NCI-H2171 treated with DMSO at 0.1 percent for 48 hours (cell line): ENCODE measurements around the gene XYLT1.

Experiments
- DNase-seq: peaks from one replicate; lab custom pipeline; 2025; lab: John Stamatoyannopoulos, UW

XYLT1 gene

GRCh38 chr16:17145029-17145428, 325.7 kb downstream of the XYLT1 start:
- DNase-seq, result no peak

GRCh38 chr16:17144431-17144830, 326.3 kb downstream of the XYLT1 start:
- DNase-seq, result no peak

GRCh38 chr16:17143546-17144419, 327.0 kb downstream of the XYLT1 start:
- no peak for DNase-seq

GRCh38 chr16:17138801-17139200, 332.0 kb downstream of the XYLT1 start:
- no peak for DNase-seq

DNA sequence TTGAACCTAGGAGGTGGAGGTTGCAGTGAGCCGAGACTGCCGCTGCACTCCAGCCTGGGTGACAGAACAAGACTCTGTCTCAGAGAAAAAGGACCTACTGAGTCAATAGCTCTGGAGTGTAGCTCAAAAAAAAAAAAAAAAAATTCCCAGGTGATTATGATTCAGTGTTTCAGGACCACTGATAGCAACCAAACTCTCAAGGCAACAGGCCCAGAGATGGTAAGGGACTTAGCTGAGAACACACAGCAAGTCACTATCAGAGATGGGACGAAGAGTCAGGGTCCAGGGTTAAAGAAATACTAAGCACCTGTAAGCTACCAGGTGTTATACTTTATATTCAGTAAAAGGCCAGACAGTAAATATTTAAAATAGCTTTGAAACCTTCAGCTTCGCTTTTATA, 335.3 kb downstream of the XYLT1 start:
- no peak for DNase-seq

DNA sequence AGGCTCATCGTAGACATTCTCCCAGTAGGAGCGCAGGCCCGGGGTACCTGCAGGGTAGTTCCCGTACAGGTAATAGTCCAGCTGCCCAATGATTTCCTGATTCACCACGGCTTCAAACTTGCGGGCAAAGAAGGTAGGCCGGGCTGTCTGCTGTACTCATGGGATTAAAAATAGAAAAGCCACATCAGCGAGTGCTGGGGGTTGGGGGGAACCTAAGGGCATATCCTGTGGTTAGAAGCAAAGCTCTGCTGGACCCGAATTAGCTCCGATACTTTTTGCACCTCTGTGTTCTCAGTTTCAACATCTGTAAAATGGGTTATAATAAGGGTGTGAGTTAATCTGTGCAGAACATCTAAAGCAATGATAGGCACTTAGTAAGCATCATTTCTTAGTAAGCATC, 336.2 kb downstream of the XYLT1 start:
- no peak for DNase-seq

DNA sequence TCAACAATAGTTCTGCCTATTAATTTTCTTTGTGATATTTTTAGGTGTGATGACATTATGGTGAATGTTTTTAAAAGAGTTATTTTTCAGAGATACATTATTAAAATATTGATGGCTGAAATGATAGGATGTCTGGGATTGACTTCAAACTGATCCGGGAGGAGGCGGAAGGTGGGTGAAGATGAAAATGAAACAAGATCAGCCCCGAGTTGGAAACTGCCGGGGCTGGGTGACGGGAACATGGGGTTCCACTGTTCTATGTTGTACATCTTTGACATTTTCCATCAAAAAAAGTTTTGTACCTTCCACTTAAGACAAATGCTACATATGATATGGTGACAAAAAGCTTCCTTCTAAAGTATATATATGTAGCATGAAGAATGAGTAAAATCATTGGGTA, 336.9 kb downstream of the XYLT1 start:
- DNase-seq, result no peak

DNA sequence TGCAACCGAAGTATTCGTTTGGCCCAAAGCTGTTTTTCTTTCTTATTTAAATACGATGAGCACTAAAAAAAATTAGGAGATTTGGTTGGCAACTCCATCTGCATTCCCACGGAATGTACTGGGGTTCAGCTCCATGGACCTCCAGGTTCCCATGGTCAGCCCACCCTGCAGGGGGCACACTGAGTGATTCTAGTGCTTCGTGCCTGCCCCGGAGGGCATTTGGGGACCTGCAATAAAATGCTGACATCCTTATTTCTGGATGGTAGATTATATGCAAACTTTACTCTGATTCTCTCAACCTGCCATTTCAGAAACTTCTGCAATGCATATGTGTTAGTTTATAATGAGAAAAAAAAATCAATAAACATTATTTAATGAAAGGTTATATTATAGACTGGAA, 339.4 kb downstream of the XYLT1 start:
- DNase-seq, result no peak

DNA sequence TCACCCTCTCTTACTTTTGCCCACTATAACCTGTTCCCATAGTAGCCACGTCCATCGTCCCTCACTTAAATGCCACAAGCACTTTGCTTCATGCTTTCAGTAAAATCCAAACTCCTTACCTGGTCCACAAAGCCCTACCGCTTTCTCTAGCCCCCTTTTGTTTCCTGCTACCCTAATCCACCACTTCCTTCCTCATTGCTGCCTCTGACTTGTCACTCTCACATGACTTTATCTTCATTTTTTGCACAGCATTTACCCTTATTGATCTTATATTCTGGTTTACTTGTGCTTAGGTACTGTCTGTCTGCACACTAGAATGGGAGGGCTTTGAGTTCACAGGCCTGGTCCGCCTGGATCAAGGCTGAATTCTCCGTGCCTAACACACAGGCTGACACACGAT, 340.0 kb downstream of the XYLT1 start:
- DNase-seq, result no peak

DNA sequence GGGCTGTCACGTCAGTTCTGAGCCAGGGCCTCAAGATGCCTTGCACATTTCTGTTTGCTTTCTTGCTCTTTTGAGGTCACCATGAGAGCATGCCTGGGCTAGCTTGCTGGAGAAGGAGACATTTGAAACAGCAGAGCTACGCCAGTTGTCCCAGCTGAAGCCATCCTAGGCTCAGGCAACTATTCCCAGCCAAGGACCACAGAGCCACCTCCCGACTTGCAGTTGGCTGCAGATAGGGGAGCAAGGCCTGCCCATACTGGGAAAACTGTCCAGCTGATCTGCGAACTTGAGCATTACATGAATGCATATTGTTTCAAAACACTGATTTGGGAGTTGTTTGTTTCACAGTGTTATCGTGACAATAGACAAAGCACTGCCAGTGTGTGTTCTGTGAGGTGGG, 340.8 kb downstream of the XYLT1 start:
- DNase-seq, result peak; percentile 32

GRCh38 chr16:17128791-17129190, 342.0 kb downstream of the XYLT1 start:
- DNase-seq, result no peak

DNA sequence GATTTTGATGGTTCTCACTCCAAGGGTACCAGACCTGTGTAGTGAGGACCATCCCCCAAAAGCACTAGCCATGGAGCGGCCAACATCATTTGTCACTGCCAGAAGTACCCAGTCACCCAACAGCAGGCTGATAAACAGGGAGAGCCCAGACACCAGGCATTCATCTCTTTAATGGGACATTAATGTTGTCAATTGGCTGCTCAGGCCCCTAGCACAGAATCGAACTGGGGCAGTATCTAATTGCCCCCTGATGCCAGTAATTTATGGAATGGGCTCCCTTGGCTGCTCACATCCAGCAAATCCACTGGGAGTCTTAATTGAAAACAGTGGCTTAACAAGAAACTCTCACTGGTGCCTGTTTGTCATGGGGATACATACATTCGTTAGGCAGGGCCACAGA, 344.6 kb downstream of the XYLT1 start:
- DNase-seq, result no peak

GRCh38 chr16:17125671-17126070, 345.1 kb downstream of the XYLT1 start:
- no peak for DNase-seq

- no peak for DNase-seq
Measured at GRCh38 chr16:17117906-17118577, 352.7 kb downstream of the XYLT1 start.

GRCh38 chr16:17116595-17117322, 354.0 kb downstream of the XYLT1 start:
- no peak for DNase-seq

DNA sequence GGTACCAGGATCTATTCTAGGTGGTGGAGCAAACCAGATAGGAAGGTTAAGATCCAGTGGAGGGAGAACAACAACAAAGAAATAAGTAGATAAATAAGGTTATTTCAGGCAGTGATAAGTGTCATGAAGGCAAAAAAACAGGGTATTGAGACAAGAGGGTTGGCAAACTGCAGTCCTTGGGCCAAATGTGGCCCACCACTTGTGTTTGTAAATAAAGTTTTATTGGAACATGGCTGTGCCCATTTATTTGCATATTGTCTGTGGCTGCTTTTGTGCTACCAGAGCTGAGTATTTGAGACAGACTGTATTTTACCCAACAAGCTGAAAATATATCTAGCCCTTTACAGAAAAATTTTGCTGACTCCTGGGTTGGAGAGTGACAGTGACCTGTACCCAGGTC, 361.3 kb downstream of the XYLT1 start:
- no peak for DNase-seq

DNA sequence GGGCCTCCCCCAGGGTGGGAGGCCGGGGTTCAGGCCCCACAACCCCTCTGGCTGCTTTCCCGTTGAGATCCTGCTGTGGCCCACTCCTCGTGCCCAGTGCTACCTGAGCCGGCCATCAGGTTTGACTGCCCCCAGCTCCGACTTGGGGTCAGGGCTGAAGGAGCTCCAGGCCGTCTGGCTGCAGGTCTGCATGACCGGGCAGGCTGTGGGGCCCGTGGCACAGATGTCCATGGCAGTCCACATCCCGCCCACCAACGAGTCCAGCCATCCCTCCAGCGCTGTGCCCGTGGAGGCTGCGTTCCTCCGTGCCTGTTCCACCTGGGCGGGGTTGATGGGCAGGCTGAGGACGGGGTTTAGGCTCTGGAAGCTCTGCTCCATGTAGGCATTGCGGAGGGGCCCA, 362.2 kb downstream of the XYLT1 start:
- no peak for DNase-seq

- no peak for DNase-seq
Measured at GRCh38 chr16:17107450-17107849, 363.3 kb downstream of the XYLT1 start.

GRCh38 chr16:17106243-17106791, 364.4 kb downstream of the XYLT1 start:
- DNase-seq, result no peak

DNA sequence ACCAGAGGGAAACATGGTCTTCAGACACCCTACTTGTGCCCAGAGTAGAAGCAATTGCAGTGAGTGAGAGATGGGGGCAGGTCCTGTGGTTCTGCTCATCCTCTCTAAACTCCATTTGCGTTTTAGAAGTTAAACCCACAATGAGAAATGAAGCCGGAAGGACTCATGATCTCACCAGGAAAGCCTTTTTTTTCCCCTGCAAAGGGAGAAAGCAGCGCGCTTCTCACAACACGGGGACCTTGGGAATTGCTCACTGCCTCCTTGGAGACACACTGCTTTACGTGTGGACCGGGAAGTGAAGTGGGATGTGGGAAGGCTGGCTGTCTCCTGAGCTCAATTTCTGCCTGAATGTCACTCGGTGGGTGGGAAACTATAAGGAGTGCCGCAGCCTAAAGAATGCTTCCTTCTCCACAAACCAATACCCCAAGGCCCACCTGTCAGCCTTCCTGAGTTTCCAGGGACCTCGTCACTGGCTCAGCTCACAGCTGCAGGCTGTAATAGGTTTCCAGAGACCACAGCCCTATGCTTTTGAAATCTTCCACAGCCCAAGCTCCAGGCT, 365.4 kb downstream of the XYLT1 start:
- no peak for DNase-seq

GRCh38 chr16:17104654-17105053, 366.1 kb downstream of the XYLT1 start:
- DNase-seq, result no peak

DNA sequence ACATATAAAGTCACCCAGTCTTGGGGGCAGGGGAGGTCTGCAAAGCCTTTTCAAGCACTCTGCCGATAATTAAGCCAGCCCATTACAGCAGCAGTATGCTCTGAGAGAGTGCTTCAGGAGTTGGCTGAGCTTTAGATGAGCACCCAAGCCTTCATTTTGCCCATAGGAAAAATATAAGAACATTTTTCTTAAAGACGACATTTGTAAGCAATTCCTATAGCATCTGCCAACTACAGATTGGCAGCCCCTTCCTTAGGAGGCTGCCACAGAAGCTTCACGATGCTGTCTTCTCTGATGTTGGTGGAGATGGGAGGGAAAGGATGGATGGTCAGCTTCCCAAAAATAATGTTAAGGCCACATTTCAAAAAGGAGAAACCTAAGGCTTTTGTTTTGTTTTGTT, 367.5 kb downstream of the XYLT1 start:
- no peak for DNase-seq
